Stimulated activated CD8-positive, alpha-beta memory T cell treated with anti-CD3 and anti-CD28 coated beads, Interleukin-15, amount 100 ng/mL, for 4 hours (primary cell): Measurements from ENCODE around the gene XRCC1.
"Not testable (repeated sequence)": the region's sequence is repeated elsewhere in the genome, so short reads cannot be mapped to it uniquely, and the experiment has no call there.

Experiments used
- DNase-seq, 2 donors: peaks; one replicate each; pipeline ENCODE4 v3.0.0-alpha.2; 2020; ENCODE audit warnings: low read depth in 2 of 2

XRCC1 gene

DNA sequence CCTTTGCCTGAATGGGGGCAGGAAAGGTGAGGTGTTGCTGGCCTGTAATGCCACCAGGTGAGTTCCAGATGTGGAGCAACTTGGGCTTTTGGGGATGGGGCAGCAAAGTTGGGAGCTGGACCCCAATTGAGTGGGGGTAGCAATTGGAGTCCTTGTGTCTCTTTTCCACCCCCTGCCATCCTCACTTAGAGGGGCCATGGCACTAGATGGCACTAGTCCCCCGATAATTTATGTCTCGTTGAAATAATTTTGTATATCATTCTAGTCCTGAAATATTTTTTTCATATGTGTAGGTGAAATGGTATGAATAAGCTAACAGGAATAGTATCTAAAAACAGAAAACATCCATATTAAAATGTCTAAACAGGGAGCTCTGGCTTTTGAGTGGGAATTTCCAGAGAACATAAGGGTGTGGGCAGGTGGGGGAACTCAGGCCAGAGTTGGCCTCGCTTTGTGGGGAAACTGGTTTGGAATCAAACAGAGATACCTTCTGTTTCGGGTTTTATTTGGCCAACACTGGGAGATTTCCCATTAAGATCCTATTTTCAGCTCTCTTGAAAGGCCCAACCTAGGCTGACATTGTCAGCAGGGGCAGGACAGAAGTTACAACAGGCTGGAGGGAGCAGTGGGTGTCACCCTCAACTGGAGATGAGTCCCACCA, 24.4 kb upstream of the XRCC1 start:
- DNase-seq = no peak

DNA sequence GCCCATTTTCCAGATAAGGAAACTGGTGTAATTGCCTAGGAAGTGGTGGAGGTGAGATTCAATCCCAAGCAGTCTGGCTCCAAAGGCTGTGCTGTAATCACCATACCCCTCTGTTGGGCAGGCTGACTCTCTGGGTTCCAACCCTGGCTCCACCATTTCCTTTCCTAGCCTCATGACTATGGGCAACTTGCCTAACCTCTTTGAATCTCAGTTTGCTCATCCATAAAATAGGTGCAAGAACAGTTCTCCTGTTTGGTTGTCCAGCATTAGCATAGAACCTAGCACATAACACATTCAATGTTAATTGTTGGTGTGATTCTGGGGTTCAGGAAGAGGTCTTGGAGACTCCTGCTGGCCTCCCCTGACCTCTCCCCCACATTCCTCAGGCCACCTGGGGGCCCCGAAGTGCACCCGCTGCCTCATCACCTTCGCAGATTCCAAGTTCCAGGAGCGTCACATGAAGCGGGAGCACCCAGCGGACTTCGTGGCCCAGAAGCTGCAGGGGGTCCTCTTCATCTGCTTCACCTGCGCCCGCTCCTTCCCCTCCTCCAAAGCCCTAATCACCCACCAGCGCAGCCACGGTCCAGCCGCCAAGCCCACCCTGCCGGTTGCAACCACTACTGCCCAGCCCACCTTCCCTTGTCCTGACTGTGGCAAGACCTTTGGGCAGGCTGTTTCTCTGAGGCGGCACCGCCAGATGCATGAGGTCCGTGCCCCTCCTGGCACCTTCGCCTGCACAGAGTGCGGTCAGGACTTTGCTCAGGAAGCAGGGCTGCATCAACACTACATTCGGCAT, 23.3 kb upstream of the XRCC1 start:
- DNase-seq = no peak

DNA sequence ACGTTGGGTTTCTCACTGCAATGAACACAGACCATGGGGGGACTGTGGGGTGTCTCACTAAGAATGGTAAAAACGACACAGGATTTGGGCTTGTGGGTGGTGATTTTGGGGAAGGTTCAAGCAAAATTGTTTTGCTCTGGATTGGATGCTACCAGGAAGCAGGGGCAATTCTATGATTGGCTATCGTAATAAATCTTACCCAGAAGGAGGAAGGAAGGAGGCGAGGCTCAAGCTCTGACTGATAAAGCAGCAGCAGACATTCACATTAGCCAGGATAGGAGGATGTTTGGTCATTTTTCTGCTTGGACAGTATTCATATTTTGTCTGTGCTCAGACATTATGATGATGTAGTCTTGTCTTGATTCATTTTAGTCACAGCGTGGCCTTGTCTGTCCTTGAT, 22.5 kb upstream of the XRCC1 start:
- no peak for DNase-seq

DNA sequence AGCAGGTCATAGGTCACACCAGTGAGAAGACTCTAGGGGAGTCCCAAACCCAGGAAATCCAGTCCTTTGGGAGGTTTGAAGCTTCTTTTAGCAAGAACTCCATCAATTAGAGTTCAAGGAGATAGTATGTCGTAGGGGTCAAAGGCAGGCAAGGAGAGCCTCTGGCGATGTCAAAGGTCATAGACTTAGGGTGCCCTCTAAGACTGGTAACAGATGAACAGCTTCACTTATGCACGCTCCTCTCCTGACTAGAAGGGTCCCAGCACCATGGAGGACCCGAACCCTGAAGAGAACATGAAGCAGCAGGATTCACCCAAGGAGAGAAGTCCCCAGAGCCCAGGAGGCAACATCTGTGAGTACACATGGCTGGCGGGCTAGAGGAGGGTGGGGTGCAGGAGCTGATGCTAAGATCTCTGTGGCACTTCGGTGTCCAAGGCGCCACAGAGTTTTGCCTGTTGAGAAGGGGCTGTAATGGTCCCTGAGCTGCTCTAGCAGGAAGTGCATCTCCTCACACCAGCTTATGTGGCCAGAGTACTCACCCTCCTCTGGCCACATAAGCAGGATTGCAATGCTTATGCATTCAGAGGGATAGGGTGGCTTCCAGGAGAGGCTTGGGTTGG, 21.6 kb upstream of the XRCC1 start:
- no peak for DNase-seq

DNA sequence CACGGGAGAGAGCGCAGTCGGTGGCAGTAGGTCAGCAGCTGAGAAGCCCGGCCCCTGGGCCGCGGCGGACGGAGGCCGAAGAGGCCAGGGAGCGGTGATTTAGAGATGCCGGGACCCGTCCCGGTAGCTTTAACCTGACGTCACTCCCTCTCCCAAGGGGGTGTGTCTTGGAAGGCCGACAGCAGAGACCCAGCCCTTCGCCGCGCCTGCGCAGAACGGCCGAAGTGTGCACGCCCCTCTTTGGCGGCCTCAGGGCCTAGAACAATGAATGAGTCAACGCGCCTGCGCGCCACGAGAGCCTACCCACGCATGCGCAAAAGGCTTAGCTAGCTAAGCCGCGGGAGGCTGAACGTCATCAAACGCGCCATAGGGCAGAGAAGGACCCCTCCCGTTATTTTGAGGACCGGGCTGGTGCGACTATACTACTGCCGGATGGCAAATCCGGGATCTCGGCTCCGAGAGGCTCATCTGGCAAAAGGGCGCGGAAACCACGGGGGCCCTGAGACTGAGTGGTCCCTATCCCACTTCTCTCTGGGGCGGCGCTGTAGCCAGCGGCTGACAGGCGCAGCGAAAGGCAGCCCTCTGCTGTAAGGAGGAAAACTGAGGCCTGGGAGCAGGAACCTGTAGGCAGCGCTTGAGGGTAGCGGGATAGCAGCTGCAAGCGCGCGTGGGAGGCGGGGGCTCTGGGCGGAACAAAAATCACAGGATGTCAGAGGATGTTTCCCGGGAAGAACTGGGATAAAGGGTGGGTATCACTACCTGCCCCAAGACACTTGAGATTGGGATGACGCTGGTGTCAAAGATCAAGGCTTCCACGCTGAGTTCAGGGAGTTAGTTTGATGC, 20.9 kb upstream of the XRCC1 start, which contains the start of the genes IRGQ and ZNF576:
Gene IRGQ (minus strand): TSS at position 136 of the 843 bp plus-strand sequence. CDS start 796 bp downstream, outside the sequence.
Gene ZNF576 (plus strand): TSS at position 597 of the 843 bp plus-strand sequence. CDS start 514 bp downstream, outside the sequence.
- DNase-seq = peak; percentile 100

DNA sequence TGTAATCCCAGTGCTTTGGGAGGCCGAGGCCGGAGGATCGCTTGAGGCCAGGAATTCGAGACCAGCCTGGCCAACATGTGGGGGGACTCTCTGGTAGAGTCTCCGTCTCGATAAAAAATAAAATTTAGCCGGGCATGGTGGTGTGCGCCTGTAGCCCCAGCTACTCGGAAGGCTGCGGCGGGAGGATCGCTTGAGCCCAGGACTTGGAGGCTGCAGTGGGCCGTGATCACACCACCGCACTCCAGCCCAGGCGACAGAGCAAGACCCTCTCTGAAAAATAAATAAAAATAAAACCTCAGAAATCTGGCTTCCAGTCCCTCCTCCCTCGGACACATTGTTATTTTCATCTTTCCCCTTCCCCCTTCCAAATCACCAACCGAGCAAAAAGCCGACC, 20.3 kb upstream of the XRCC1 start:
- DNase-seq = no peak

DNA sequence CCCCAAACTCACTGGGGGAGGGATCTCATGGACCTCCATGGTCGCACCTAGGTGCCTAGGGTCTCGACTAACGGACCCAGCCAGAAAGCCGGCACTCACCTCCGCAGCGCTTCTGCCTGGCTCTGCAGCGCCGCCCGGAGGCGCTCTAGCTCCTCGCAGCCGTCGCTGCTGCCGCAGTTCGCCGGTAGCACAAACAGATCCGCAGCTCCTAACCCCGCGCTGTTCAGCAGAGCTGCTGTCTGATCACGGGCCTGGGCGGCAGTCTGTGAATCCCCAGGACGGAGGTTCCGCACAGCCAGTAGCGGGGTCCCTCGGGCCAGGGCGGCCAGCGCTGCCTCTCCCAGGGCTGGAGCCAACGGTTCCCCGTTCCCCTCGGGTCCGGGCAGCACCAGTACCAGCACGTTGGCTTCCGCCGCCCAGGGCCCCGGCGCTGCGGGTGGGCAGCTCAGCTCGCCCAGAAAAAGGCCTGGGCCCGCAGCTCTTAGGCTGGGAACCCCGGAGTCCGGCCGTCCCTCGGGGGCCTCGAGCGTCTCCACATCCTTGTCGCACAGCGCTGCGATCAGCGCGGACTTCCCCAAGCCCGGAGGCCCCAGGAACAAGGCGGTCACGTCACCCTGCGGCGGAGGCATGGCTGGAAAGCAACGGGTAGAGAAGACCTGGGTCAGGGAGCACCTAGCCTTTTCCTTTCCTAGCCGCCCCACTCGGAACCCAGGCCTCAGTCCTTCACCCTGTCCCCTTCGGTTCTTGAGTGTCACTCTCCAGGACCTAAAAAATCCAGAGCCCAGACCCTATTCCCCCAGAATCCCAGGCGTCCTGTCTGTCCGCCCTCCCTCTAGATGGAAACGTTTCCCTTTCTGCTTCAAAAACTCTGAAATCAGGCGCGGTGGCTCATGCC, 19.6 kb upstream of the XRCC1 start:
- DNase-seq = peak; percentile 39 to 44

DNA sequence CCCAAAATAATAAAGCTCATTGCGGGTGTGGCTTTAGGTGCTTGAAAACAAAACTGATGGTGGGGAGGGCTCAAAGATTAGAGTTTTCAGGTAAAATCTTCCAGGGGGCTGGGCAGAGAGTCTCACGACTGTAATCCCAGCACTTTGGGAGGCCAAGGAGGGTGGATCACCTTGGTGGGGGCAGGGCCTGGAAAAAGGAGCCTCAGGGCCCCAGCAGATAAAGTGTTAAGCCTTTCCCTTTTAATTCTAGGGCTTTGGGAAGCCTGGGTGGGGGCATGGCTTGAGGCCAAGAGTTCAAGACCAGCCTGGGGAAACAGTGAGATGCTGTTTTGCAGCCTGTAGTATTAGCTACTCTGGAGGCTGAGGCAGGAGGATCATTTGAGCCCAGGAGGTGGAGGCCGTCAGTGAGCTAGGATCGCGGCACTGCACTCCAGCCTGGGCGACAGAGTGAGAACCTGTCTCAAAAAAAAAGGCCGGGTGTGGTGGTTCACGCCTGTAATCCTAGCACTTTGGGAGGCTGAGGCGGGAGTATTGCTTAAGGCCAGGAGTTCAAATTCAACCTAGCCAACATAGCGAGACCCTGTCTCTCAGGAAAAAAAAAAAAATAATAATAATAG, 18.9 kb upstream of the XRCC1 start:
- no peak for DNase-seq

DNA sequence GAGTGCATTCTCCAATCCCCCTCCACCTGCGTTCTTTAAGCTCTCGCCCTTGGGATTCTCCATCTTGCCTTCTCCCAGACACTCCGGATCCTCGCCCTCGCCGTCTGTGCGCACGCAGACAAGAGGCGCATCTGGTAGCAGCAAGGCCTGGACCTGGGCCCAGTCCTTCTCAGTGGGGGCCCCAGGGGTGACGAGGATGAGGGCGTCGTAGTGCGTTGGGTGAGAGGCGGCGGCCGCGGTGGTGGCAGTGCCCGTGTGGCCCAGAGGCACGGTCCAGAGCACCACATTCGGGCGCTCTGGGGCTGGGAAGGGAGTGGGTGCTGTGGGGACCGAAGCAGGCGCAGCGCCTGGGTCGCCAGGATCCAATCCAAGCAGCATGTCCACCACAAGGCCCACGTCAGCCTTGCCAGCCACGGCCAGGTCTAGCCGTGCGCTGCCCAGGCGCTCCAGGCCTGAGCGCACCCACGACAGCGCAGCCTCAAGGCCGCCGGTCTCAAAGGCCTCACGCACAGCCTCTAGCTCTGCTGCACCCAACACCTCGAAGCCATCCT, 17.5 kb upstream of the XRCC1 start:
- DNase-seq = no peak

DNA sequence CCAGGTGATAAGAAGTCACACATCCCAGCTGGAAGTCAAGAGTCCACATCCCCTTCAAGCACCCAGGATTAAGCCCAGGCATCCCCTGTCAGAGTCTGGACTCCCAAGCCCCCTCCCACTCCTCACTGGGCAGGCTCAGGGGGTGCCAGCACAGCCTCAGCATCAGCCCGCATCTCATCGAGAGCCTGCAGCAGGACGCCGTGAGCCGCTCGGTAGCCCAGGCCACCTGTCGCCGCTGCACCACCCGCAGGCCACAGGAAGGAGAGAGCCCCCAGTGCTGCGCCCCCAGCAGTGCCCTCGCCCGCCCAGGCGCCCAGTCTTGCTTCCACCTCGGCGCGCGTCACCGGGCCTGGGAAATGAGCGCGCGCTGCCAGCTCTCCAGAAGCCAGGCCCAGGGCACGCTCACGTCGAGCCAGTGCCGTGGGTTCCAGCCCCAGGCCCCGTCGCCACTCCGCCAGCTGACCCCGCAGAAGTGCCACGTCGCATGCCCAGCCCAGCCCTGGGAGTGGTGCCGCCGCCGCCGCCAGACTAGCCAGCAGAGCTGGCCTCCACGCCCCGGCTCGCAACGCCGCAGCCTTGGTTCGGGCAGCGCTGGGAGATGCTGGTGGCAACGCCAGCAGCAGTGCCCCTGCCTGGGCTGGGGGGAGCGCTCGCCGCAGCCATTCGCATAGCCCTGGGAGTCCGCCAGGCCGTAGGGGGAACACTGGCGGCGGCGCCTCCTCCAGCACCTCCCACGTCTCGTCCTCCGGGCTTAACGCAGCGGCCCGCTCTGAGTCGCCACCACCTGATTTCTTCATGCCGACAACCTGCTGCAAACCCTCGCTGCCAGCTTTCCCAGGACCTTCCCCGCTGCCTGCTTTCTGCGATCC, 16.8 kb upstream of the XRCC1 start:
- no peak for DNase-seq

DNA sequence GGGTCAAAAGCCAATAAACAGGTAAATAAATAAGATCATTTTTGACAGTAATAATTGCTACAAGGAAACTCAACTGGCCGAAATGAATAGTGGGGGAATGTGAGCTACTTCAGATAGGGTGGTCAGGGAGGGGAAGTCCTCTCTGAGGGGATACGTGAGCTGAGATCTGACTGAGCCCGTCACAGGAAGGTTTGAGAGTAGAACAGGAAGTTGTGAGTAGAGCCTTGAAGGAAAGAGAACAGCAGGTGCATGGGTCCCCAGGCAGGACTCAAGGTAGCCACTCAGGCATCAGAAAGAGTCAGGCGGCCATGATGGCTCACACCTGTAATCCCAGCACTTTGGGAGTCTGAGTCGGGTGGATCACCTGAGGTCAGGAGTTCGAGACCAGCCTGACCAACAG, 14.4 kb upstream of the XRCC1 start:
- no peak for DNase-seq

DNA sequence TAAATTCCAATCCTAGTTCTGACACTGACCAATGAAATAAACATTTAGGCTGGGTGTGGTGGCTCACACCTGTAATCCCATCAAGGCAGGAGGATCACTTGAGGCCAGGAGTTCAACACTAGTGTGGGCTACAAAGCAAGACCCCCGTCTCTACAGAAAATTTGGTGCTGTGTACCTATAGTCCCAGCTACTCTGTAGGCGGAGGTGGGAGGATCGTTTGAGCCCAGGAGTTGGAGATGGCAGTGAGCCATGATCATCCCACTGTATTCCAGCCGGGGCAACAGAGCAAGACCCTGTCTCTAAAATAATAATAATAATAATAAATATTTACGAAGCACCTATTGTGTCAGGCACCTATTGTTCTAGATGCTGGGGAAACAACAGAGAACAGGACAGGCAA, 13.9 kb upstream of the XRCC1 start:
- no peak for DNase-seq

DNA sequence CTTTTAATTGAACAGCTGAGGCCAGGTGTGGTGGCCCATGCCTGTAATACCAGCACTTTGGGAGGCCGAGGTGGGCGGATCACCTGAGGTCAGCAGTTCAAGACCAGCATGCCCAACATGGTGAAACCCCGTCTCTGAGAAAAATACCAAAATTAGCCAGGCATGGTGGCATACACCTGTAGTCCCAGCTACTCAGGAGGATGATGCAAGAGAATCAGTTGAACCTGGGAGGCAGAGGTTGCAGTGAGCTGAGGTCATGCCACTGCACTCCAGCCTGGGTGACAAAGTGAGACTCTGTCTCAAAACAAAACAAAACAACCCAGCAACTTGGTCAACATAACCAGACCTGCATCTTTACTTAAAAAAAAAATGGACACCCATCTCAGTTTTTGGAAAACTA, 11.7 kb upstream of the XRCC1 start:
- DNase-seq = not testable (repeated sequence)

DNA sequence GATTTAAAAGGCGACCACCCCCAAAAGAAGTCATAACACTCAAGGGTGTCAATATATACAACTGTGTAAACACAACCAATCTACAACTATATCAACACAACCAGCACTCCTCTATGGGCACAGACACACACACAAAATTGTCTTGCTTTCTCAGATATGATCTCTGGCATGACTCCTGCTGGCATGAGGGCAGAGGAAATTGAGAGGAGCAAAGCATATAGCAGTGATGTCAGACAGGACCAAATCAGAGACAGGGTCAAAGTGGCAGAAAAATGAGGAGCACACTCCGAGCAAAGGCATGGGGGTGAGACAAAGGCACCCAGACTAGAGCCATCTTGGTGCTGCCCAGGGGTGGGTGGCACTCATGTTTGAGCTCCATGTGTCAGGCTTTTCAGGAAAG, 11.0 kb upstream of the XRCC1 start:
- DNase-seq = no peak

DNA sequence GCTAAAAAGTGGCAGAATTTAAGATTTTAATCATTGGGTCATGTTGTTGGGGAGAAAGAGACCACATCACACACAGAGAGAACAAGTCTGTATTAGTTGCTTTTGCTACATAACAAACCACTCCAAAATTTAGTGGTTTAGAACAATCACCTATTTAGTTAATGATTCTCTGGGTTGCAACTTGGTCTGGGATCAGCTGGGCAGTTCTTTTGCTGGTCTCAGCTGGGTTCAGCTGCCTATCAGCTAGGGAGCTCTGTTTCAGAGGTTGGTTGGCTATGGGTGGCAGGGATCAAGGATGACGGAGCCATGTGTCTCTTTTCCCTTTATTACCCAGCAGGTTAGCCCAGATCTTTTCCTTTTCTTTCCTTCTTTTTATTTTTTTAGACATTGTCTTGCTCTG, 9.2 kb upstream of the XRCC1 start:
- no peak for DNase-seq

DNA sequence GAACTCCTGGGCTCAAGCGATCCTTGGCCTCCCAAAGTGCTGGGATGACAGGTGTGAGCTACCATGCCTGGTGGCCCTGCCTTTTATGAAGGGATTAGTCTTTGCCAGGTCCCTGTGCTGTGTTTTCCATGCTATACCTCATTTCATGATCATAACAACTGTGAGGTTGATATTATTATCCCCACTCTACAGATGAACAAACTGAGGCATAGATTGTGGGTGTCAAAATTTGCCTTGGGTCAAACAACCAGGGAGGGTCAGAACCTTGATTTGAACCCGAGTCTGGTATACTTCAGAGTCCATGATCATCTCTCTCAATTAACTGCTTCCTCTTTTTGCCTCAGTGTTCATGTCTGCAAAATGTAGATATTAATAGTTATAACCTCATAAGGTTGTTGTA, 7.2 kb upstream of the XRCC1 start:
- no peak for DNase-seq

DNA sequence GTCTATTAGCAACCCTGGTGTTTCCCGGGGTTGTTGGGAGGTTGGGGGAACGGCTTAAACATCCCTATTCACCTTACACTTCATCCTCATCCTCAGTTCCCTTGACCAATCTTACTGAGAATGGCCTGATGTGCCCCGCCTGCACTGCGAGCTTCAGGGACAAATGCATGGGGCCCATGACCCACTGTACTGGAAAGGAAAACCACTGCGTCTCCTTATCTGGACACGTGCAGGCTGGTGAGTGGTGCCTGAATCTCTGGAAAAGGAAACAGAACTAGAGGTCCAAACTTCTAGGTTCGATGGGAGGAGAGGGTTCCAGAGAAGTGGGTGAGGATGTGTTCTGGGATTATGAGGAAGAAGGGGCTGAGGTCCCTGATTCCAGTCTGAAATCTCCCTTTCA, 6.1 kb upstream of the XRCC1 start:
- no peak for DNase-seq

DNA sequence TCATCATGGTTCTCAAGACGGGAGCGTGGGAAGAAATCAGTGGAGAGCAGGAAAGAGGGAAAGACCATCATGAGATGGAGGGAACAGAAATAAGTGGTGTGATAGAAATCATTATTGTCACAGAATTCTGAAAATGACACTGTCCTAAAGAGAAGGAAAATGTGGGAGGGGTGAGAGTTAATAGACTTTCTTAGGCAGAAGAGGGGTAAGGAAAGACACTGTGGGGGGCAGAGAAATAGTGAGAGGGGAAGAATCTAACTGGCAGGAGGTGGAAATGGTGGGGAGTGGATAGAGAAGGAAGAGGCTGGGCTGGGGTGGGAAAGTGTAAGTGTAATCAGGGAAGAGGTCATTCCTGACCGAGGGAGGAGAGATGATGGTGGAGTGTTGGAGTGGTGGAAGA, 3.5 kb upstream of the XRCC1 start:
- DNase-seq = no peak
